ENCODE measurements around the gene IRX6. TPM values are rescaled to one million over a fixed set of nuclear protein-coding genes. Genes with fewer than 3 reads are reported as not detected.
A peak's percentile ranks its signal among the peaks of the same experiment; 100 is the strongest.

The IRX6 gene
- total RNA-seq, 6 donors from 2014 or later = 2.1 to 10.3 (median 4.3) TPM

- H3K9me3 ChIP-seq = no peaks in the 10 kb centered on the region
- no peaks in the 10 kb centered on the region for H3K36me3 ChIP-seq
- WGBS, 2 donors = 52 to 61% methylated on average over 7 to 8 of the region's 8 CpGs
- no peak overlapping the region for H3K27ac ChIP-seq
- no peak for ATAC-seq (ENCODE audit: low FRiP score in 2 of 2)
- peaks cover 0 to 20% (median 4%) of the 10 kb centered on the region in 4 donors for H3K4me1 ChIP-seq
- H3K27me3 ChIP-seq = peaks cover 0 to 10% (median under 1%) of the 10 kb centered on the region in 4 donors
- DNase-seq = no peak
- no peak overlapping the region for H3K4me3 ChIP-seq
- TF ChIP-seq CTCF (IDR thresholded peaks at IDR 0.05) = no peak
- TF ChIP-seq POLR2AphosphoS5 (IDR thresholded peaks at IDR 0.05) = no peak
- no peak for TF ChIP-seq POLR2A (IDR thresholded peaks at IDR 0.05)
- TF ChIP-seq EP300 (IDR thresholded peaks at IDR 0.05) = no peak
Measured at GRCh38 chr16:55329791-55330428, 5.9 kb downstream of the IRX6 start.

GRCh38 chr16:55330781-55331647 lies 7.0 kb downstream of the IRX6 start:
- DNase-seq = peak in 1 of 2 donors; percentile 70
- TF ChIP-seq CTCF (IDR thresholded peaks at IDR 0.05) = no peak
- no peak for TF ChIP-seq POLR2AphosphoS5 (IDR thresholded peaks at IDR 0.05)
- no peak for TF ChIP-seq EP300 (IDR thresholded peaks at IDR 0.05)
- no peak for TF ChIP-seq POLR2A (IDR thresholded peaks at IDR 0.05)
- 39 to 43% methylated on average over 24 to 53 of the region's 53 CpGs for WGBS, 2 donors
- Histone ChIP-seq H3K9me3 (no peaks in the 10 kb centered on the region), H3K27ac (no peak overlapping the region), H3K4me1 (peaks cover 0 to 17% (median 4%) of the 10 kb centered on the region in 4 donors), H3K36me3 (no peaks in the 10 kb centered on the region), H3K4me3 (peak overlapping the region in 2 of 4 donors; percentile 6 to 26), H3K27me3 (peaks cover 0 to 4% (median under 1%) of the 10 kb centered on the region in 4 donors)
- peak in 1 of 2 donors; percentile 15 for ATAC-seq (ENCODE audit: low FRiP score in 2 of 2)

GRCh38 chr16:55331648-55332185 lies 7.7 kb downstream of the IRX6 start:
- Histone ChIP-seq H3K27me3 (peaks cover 0 to 2% (median 0%) of the 10 kb centered on the region in 4 donors), H3K4me3 (peak overlapping the region in 2 of 4 donors; percentile 4 to 26), H3K4me1 (peaks cover 0 to 17% (median 2%) of the 10 kb centered on the region in 4 donors), H3K9me3 (no peaks in the 10 kb centered on the region), H3K36me3 (no peaks in the 10 kb centered on the region), H3K27ac (no peak overlapping the region)
- peak in 1 of 2 donors; percentile 41 for DNase-seq
- TF ChIP-seq POLR2A (IDR thresholded peaks at IDR 0.05) = no peak
- no peak for TF ChIP-seq POLR2AphosphoS5 (IDR thresholded peaks at IDR 0.05)
- no peak for TF ChIP-seq EP300 (IDR thresholded peaks at IDR 0.05)
- TF ChIP-seq CTCF (IDR thresholded peaks at IDR 0.05) = no peak
- 28 to 43% methylated on average over 27 to 28 of the region's 28 CpGs for WGBS, 2 donors
- ATAC-seq (ENCODE audit: low FRiP score in 2 of 2) = no peak

GRCh38 chr16:55333684-55334083 lies 9.7 kb downstream of the IRX6 start:
- TF ChIP-seq CTCF (IDR thresholded peaks at IDR 0.05) (no peak), POLR2A (IDR thresholded peaks at IDR 0.05) (no peak), POLR2AphosphoS5 (IDR thresholded peaks at IDR 0.05) (no peak), EP300 (IDR thresholded peaks at IDR 0.05) (no peak)
- Histone ChIP-seq H3K27me3 (peaks cover 0 to 2% (median 0%) of the 10 kb centered on the region in 4 donors), H3K27ac (no peak overlapping the region), H3K4me1 (peaks cover 0 to 17% (median 2%) of the 10 kb centered on the region in 4 donors), H3K9me3 (no peaks in the 10 kb centered on the region), H3K4me3 (no peak overlapping the region), H3K36me3 (no peaks in the 10 kb centered on the region)
- no peak for DNase-seq
- ATAC-seq (ENCODE audit: low FRiP score in 2 of 2) = no peak
- WGBS, 2 donors = 49 to 58% methylated on average over 2 of the region's 2 CpGs
